Smooth muscle cell (in vitro differentiated cells): ENCODE measurements around the gene EIF3K. TPM values are rescaled to one million over a fixed set of nuclear protein-coding genes. Genes with fewer than 3 reads are reported as not detected.
"Not testable (repeated sequence)": the region's sequence is repeated elsewhere in the genome, so short reads cannot be mapped to it uniquely, and the experiment has no call there.

Experiments
- DNase-seq: peaks from one replicate; lab custom pipeline; 2025; ENCODE audit not compliant: unreplicated experiment; lab: John Stamatoyannopoulos, UW
- H2AFZ ChIP-seq: fragments of 200-600 bp; sonication (generic); 2 replicates; pipeline ENCODE4 v1.6.0; 2016; ENCODE audit warnings: antibody characterized with exemption, low read depth, mild to moderate bottlenecking
- H3F3A ChIP-seq: fragments of 200-600 bp; sonication (generic); 2 replicates; pipeline ENCODE4 v1.6.0; 2017; ENCODE audit warnings: antibody characterized with exemption, low read depth
- H3K27ac ChIP-seq: fragments of 200-600 bp; sonication (generic); 2 replicates; pipeline ENCODE4 v1.5.1; 2016; ENCODE audit warnings: low read depth, mild to moderate bottlenecking
- H3K27me3 ChIP-seq: fragments of 200-600 bp; sonication (generic); 2 replicates; pipeline ENCODE4 v1.6.1; 2016; ENCODE audit warnings: low read depth, mild to moderate bottlenecking
- H3K36me3 ChIP-seq: fragments of 200-600 bp; sonication (generic); 2 replicates; pipeline ENCODE4 v1.5.1; 2016; ENCODE audit warnings: low read depth
- H3K4me1 ChIP-seq: fragments of 200-600 bp; sonication (generic); 2 replicates; pipeline ENCODE4 v1.5.1; 2016; ENCODE audit warnings: low read depth
- H3K4me2 ChIP-seq: fragments of 200-600 bp; sonication (generic); 2 replicates; pipeline ENCODE4 v1.6.0; 2016; ENCODE audit warnings: mild to moderate bottlenecking
- H3K4me3 ChIP-seq: fragments of 200-600 bp; sonication (generic); 2 replicates; pipeline ENCODE4 v1.5.1; 2016; ENCODE audit warnings: mild to moderate bottlenecking
- H3K79me2 ChIP-seq: fragments of 200-600 bp; sonication (generic); 2 replicates; pipeline ENCODE4 v1.6.0; 2016; ENCODE audit warnings: low read depth, mild to moderate bottlenecking
- H3K9ac ChIP-seq: fragments of 200-600 bp; sonication (generic); 2 replicates; pipeline ENCODE4 v1.6.0; 2016; ENCODE audit warnings: low read depth
- H3K9me3 ChIP-seq: fragments of 200-600 bp; sonication (generic); replicated peaks from 2 replicates; pipeline ENCODE4 v1.5.1; 2016; ENCODE audit warnings: low read depth
- H4K20me1 ChIP-seq: fragments of 200-600 bp; sonication (generic); 2 replicates; pipeline ENCODE4 v1.6.0; 2016; ENCODE audit warnings: low read depth
- WGBS: methylation state at CpG from one replicate; pipeline ENCODE4 v1.1.7; 2016; ENCODE audit warnings: low lambda C conversion rate; 5-methylcytosine and 5-hydroxymethylcytosine counted together
- polyA plus RNA-seq: library from polyadenylated mRNA; unstranded; fragments of >200 nt; fragmentation: Nextera tagmentation; extraction: Ambion mirVana; gene quantifications from 2 replicates; pipeline ENCODE4 v1.2.1, GENCODE V29; 2016
- total RNA-seq: library from RNA; depleted of rRNA; stranded (reverse); fragments of >200 nt; gene quantifications from 2 replicates; pipeline ENCODE4 v1.2.3, GENCODE V29; 2014
- TF ChIP-seq, protein P1 (sequence below): fragments of 200-600 bp; sonication (generic); IDR thresholded peaks from 2 replicates; pipeline ENCODE4 v1.5.1; 2017; ENCODE audit warnings: borderline replicate concordance, mild to moderate bottlenecking, antibody characterized with exemption; ENCODE audit not compliant: insufficient read depth, poor library complexity, severe bottlenecking

EIF3K gene
- total and polyA plus RNA-seq, 2 experiments from 2014 or later = 178 to 334 TPM

DNA sequence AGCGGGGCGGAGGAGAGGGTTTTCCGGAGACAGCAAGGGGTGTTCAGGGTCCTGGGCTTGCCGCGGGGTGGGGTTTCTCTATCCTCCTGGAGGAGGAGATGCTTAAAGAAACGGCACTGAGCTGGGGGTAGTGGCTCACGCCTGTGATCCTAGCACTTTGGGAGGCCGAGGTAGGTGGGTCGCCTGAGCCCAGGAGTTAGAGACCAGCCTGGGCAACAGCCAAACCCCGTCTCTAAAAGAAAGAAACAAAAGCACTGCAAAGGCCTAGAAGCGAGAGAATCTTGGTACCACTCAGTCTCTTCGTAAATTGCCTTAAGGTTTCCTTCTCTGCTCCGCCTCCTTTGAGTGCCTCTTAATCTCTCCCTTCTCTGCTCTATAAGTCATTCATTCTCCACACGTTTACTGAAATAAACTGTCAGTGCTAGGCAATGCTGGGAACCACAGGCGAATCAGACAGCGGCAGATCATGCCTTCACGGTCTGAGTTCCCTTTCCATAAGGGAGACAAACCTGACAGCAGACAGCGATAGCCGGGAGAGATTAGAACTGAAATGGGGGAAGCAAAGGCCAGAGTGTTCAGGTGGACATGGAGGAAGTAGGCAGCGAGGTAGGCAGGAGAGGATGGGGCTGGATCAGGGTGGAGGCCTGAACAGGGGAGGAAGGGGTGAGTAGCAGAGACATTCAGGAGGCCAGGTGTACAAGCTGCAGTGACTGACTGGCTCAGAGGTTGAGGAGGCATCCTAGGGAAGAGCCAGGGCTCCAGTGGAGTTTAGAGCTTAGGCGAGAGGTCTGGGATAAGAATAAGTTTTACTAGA is 580 bp downstream of the EIF3K start:
- H3K36me3 ChIP-seq = no peaks in the 10 kb centered on the region
- DNase-seq = no peak

GRCh38 chr19:38624822-38625221 is 5.8 kb downstream of the EIF3K start:
- no peaks in the 10 kb centered on the region for H3K27me3 ChIP-seq
- no peaks in the 10 kb centered on the region for H3K36me3 ChIP-seq
- H3F3A ChIP-seq = no peaks in the 10 kb centered on the region
- peaks cover 3% of the 10 kb centered on the region for H3K4me1 ChIP-seq
- TF ChIP-seq, protein P1, sequence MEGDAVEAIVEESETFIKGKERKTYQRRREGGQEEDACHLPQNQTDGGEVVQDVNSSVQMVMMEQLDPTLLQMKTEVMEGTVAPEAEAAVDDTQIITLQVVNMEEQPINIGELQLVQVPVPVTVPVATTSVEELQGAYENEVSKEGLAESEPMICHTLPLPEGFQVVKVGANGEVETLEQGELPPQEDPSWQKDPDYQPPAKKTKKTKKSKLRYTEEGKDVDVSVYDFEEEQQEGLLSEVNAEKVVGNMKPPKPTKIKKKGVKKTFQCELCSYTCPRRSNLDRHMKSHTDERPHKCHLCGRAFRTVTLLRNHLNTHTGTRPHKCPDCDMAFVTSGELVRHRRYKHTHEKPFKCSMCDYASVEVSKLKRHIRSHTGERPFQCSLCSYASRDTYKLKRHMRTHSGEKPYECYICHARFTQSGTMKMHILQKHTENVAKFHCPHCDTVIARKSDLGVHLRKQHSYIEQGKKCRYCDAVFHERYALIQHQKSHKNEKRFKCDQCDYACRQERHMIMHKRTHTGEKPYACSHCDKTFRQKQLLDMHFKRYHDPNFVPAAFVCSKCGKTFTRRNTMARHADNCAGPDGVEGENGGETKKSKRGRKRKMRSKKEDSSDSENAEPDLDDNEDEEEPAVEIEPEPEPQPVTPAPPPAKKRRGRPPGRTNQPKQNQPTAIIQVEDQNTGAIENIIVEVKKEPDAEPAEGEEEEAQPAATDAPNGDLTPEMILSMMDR = no peak
- 98% methylated on average over 3 of the region's 3 CpGs for WGBS
- no peak overlapping the region for H3K9ac ChIP-seq
- H3K27ac ChIP-seq = no peak overlapping the region
- H4K20me1 ChIP-seq = no peaks in the 10 kb centered on the region
- no peak for DNase-seq
- H3K79me2 ChIP-seq = peaks cover 17% of the 10 kb centered on the region
- H3K9me3 ChIP-seq = no peaks in the 10 kb centered on the region
- no peak overlapping the region for H2AFZ ChIP-seq
- H3K4me3 ChIP-seq = no peak overlapping the region
- H3K4me2 ChIP-seq = no peak overlapping the region

More for the DNA sequence above, 580 bp downstream of the EIF3K start:
- H3K27ac ChIP-seq = peak overlapping the region; percentile 50
- 25% methylated on average over 20 of the region's 21 CpGs for WGBS
- no peaks in the 10 kb centered on the region for H4K20me1 ChIP-seq
- peak overlapping the region; percentile 86 for H3K9ac ChIP-seq
- H3K4me2 ChIP-seq = peak overlapping the region; percentile 96
- TF ChIP-seq, protein P1 = no peak
- peaks cover 13% of the 10 kb centered on the region for H3K4me1 ChIP-seq
- peak overlapping the region; percentile 79 for H3K4me3 ChIP-seq
- H2AFZ ChIP-seq = peak overlapping the region; percentile 80
- no peaks in the 10 kb centered on the region for H3K9me3 ChIP-seq
- H3K79me2 ChIP-seq = peaks cover 25% of the 10 kb centered on the region
- no peaks in the 10 kb centered on the region for H3F3A ChIP-seq
- H3K27me3 ChIP-seq = no peaks in the 10 kb centered on the region

- H3K4me3 ChIP-seq = no peak overlapping the region
- no peak overlapping the region for H2AFZ ChIP-seq
- DNase-seq = no peak
- H3K36me3 ChIP-seq = no peaks in the 10 kb centered on the region
- no peak overlapping the region for H3K27ac ChIP-seq
- H3F3A ChIP-seq = no peaks in the 10 kb centered on the region
- H3K9ac ChIP-seq = no peak overlapping the region
- H3K4me1 ChIP-seq = no peaks in the 10 kb centered on the region
- H3K4me2 ChIP-seq = no peak overlapping the region
- TF ChIP-seq, protein P1 = no peak
- peaks cover 3% of the 10 kb centered on the region for H3K79me2 ChIP-seq
- WGBS = 98% methylated on average over 4 of the region's 4 CpGs
- H3K27me3 ChIP-seq = no peaks in the 10 kb centered on the region
- H3K9me3 ChIP-seq = no peaks in the 10 kb centered on the region
- H4K20me1 ChIP-seq = no peaks in the 10 kb centered on the region
These were observed 7.4 kb downstream of the EIF3K start for GRCh38 chr19:38626401-38626800.

GRCh38 chr19:38629568-38629967 is 10.6 kb downstream of the EIF3K start:
- Histone ChIP-seq H2AFZ (no peak overlapping the region), H3K9ac (no peak overlapping the region), H3K27ac (no peak overlapping the region), H3K27me3 (no peaks in the 10 kb centered on the region), H3K4me1 (no peaks in the 10 kb centered on the region), H3K79me2 (no peaks in the 10 kb centered on the region), H3K9me3 (no peaks in the 10 kb centered on the region), H4K20me1 (no peaks in the 10 kb centered on the region), H3K4me2 (no peak overlapping the region), H3K36me3 (no peaks in the 10 kb centered on the region), H3F3A (no peaks in the 10 kb centered on the region), H3K4me3 (no peak overlapping the region)
- TF ChIP-seq, protein P1 = no peak
- WGBS = 99% methylated on average over 6 of the region's 6 CpGs
- DNase-seq = no peak

GRCh38 chr19:38631301-38631700 is 12.3 kb downstream of the EIF3K start:
- not testable (repeated sequence) for H3K36me3 ChIP-seq, H3K9me3 ChIP-seq, DNase-seq, H3K4me2 ChIP-seq, H3K4me1 ChIP-seq, H3K27me3 ChIP-seq, H3K9ac ChIP-seq, H2AFZ ChIP-seq, H3K79me2 ChIP-seq, H3K27ac ChIP-seq, H3K4me3 ChIP-seq, H3F3A ChIP-seq, H4K20me1 ChIP-seq
- 75% methylated on average over 10 of the region's 11 CpGs for WGBS
